GM12872 (cell line): ENCODE results near the gene TESMIN.
A peak's percentile ranks its signal among the peaks of the same experiment; 100 is the strongest.

ENCODE experiments used
- CTCF ChIP-seq: IDR thresholded peaks from 3 replicates; pipeline ENCODE4 v1.5.1; 2011; ENCODE audit warnings: low read depth, mild to moderate bottlenecking, low read length, moderate library complexity; ENCODE audit not compliant: insufficient read depth

The TESMIN gene

GRCh38 chr11:68761801-68762200, 10.5 kb upstream of the TESMIN start:
- TF ChIP-seq CTCF, result no peak

GRCh38 chr11:68759991-68760390, 8.7 kb upstream of the TESMIN start:
- TF ChIP-seq CTCF, result no peak

- TF ChIP-seq CTCF, result no peak
Observed at GRCh38 chr11:68757711-68758110, 6.4 kb upstream of the TESMIN start.

- no peak for TF ChIP-seq CTCF
Observed at GRCh38 chr11:68756171-68756766, 4.9 kb upstream of the TESMIN start.

GRCh38 chr11:68753300-68753699, 2.0 kb upstream of the TESMIN start:
- peak; percentile 16; the same call in 1 of the 3 replicates for TF ChIP-seq CTCF

GRCh38 chr11:68751004-68751325, 355 bp downstream of the TESMIN start:
- no peak for TF ChIP-seq CTCF

- TF ChIP-seq CTCF, result no peak
Observed at GRCh38 chr11:68750195-68751003, 921 bp downstream of the TESMIN start.
